Transverse colon (tissue), 4 donors: ENCODE data around the gene TCP11.

Source experiments
- CTCF ChIP-seq, 5 experiments: fragments of 200-600 bp in 3 of 5; fragments of 450-650 bp in 2 of 5; sonication (generic) in 3 of 5; IDR thresholded peaks; 1 replicate in 2 of 5; 2 replicates in 3 of 5; pipeline ENCODE4 v1.5.1; 2016 to 2017; ENCODE audit warnings: antibody characterized with exemption in 5 of 5, inconsistent platforms in 3 of 5, mild to moderate bottlenecking in 2 of 5, moderate library complexity in 1 of 5
- POLR2A ChIP-seq: fragments of 450-650 bp; IDR thresholded peaks from one replicate; pipeline ENCODE4 v1.6.1; 2016; ENCODE audit warnings: antibody characterized with exemption, mild to moderate bottlenecking, moderate library complexity
- POLR2AphosphoS5 ChIP-seq, 3 donors: sonication (generic); formaldehyde crosslinking; IDR thresholded peaks; one replicate each; pipeline ENCODE4 v1.6.1; 2016; ENCODE audit warnings: antibody characterized with exemption in 3 of 3

DNA sequence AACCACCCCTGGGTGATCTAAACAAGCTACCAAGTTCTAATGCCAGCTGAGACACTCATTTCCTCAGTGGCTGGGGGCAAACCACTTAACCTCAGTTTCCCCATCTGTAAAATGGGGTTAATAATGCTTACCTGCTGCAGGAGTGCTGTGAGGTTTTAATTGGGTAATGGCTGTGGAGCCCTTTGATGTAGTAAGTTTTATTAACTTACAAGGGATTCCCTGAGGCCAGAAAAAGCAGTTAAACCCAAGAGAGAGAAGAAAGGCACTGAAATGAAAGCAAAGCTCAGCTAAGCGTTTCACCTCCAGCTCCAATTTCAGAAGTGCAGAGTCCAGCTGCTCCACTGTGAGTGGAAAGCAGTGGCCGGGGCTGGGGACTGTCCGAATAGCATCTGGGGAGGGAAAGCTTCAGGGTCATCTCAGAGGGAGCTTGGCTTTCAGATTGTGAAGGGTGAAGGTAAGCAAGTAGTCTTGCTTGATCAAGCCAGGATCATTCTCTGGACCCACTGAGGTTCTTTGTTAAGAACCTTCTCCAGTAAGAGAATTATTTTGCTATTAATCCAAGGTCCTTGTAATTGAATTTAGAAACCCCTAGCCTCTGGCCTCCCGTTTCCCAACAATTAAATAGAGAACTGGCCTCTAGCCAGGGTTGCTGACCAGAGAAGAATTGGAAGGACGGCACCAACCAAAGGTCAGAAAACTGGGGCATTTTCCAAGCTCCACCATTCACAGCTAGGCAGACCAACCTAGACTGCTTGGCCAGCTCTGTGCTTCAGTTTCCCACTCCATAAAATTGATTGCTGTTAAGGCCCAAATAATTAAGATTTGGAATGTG lies 20.9 kb upstream of the TCP11 start:
- no peak for TF ChIP-seq CTCF (IDR thresholded peaks at IDR 0.05)
- no peak for TF ChIP-seq POLR2AphosphoS5 (IDR thresholded peaks at IDR 0.05)
- no peak for TF ChIP-seq POLR2A
